Bone marrow (tissue), 2 donors: Measurements from ENCODE around the gene FOXG1.

Source experiments
- DNase-seq, 2 donors: peaks; one replicate each; lab custom pipeline; 2025; lab: John Stamatoyannopoulos, UW

FOXG1 gene

GRCh38 chr14:28766469-28766955 is at the start of gene FOXG1:
Gene FOXG1 (plus strand): TSS chr14:28766787. CDS start chr14:28767280, 493 bp downstream.
- DNase-seq = no peak

- no peak for DNase-seq
These were observed 47.5 kb upstream of the FOXG1 start for GRCh38 chr14:28719130-28719529.

GRCh38 chr14:28731358-28731757 is 35.2 kb upstream of the FOXG1 start:
- DNase-seq = no peak

GRCh38 chr14:28742171-28742846 is 24.3 kb upstream of the FOXG1 start:
- no peak for DNase-seq

GRCh38 chr14:28744126-28744525 is 22.5 kb upstream of the FOXG1 start:
- DNase-seq = no peak

GRCh38 chr14:28745176-28745575 is 21.4 kb upstream of the FOXG1 start:
- DNase-seq = no peak

- no peak for DNase-seq
These were observed 20.3 kb upstream of the FOXG1 start for GRCh38 chr14:28746247-28746646.

- peak in 1 of 2 donors; percentile 7 for DNase-seq
These were observed 15.0 kb upstream of the FOXG1 start for GRCh38 chr14:28751467-28752058.

- no peak for DNase-seq
These were observed 12.2 kb upstream of the FOXG1 start for GRCh38 chr14:28754209-28754985.

- DNase-seq = no peak
These were observed 11.3 kb upstream of the FOXG1 start for GRCh38 chr14:28755198-28755815.

GRCh38 chr14:28755884-28756268 is 10.7 kb upstream of the FOXG1 start:
- no peak for DNase-seq

GRCh38 chr14:28756269-28756883 is 10.2 kb upstream of the FOXG1 start:
- no peak for DNase-seq

- peak in 1 of 2 donors; percentile 15 for DNase-seq
These were observed 9.6 kb upstream of the FOXG1 start for GRCh38 chr14:28756884-28757570.

- DNase-seq = no peak
These were observed 8.8 kb upstream of the FOXG1 start for GRCh38 chr14:28757786-28758185.

- no peak for DNase-seq
These were observed 8.2 kb upstream of the FOXG1 start for GRCh38 chr14:28758253-28758884.

- DNase-seq = no peak
These were observed 7.5 kb upstream of the FOXG1 start for GRCh38 chr14:28758885-28759652.

- no peak for DNase-seq
These were observed 6.8 kb upstream of the FOXG1 start for GRCh38 chr14:28759653-28760313.

GRCh38 chr14:28760431-28760996 is 6.1 kb upstream of the FOXG1 start:
- no peak for DNase-seq
